GM10248 (cell line): Measurements from ENCODE around the gene FBXO21.
"Not testable (repeated sequence)": the region's sequence is repeated elsewhere in the genome, so short reads cannot be mapped to it uniquely, and the experiment has no call there.

Experiments used
- CTCF ChIA-PET: fragments of 300-600 bp; sonication (Branson Sonifier 250); formaldehyde crosslinking; extraction: SDS; loops from one replicate; lab custom pipeline; 2021; ENCODE audit warnings: antibody characterized with exemption; lab: Yijun Ruan, JAX
- POLR2A ChIA-PET: fragments of 350-650 bp; sonication (Branson Sonifier 250); formaldehyde crosslinking; extraction: SDS; loops from one replicate; lab custom pipeline; 2020; ENCODE audit warnings: antibody characterized with exemption; lab: Yijun Ruan, JAX
- DNase-seq: peaks from one replicate; pipeline ENCODE4 v3.0.0; 2012; ENCODE audit errors: extremely low spot score
- CTCF ChIP-seq: IDR thresholded peaks from 2 replicates; pipeline ENCODE4 v1.5.1; 2012; ENCODE audit warnings: mild to moderate bottlenecking, low read depth; ENCODE audit errors: extremely low read depth, missing control alignments, control extremely low read depth

The FBXO21 gene

GRCh38 chr12:117227000-117227653 lies 36.9 kb upstream of the FBXO21 start:
- CTCF ChIA-PET: interaction anchor here (1.1 to 2.3 kb wide), 2 partner anchors 10 to 611 kb away, joined by 3 to 9 read pairs; no protein-coding TSS in a partner anchor
- no peak for TF ChIP-seq CTCF
- DNase-seq: no peak
- POLR2A ChIA-PET: no interaction called here

DNA sequence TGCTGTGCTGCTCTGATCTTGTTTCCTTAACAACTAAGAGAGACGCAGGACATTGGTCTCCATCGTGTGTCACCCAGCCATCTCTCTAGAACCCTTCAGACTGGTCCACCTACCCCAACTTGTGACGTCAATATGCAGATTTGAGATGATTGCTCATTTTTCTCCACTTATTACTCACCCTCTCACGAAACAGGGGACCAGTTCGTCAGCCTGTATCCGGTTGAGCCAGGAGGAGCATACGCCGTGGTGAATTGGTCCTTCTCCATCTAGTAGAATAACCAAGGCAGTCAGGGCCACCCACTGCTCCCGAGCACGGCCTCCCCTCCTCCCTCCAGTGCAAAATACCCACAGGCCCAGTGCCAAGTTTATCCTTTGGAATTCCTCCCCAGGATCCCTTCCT lies 36.2 kb upstream of the FBXO21 start:
- no peak for DNase-seq
- ChIA-PET CTCF (interaction anchor here (1.1 to 2.3 kb wide), 2 partner anchors 10 kb away, joined by 6 to 9 read pairs; no protein-coding TSS in a partner anchor), POLR2A (no interaction called here)
- TF ChIP-seq CTCF: no peak

DNA sequence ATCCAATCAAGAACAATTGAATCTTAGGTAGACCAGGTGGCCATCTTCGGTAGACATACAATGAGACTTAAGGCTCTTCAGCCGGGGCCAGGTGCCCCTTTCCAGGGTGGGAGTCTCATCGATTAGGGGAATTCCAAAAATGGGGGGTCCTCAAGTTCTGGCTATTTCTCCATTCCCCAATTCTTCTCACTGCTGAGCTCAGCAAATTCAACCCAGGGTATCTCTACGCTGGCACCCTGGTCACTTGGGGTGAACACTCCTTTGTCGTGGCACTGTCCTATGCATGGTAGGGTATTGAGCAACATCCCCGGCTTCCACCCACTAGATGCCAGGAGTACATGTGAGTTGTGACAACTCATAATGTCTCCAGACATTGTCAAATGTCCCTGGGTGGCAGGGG lies 34.9 kb upstream of the FBXO21 start:
- ChIA-PET CTCF (no interaction called here), POLR2A (no interaction called here)
- no peak for DNase-seq

DNA sequence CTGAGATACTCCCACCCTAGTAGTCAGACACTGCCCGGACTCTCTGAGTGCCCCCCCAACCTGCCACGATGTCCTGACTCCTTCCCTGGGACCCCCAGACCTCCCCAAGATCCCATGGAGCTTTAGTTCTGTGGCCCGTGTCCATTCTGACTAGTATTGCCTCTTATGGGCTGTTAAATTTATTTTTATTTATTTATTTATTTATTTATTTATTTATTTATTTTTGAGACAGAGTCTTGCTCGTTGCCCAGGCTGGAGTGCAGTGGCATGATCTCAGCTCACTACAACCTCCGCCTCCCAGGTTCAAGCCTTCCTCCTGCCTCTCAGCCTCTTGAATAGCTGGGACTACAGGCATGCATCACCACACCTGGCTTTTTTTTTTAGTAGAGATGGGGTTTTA lies 30.7 kb upstream of the FBXO21 start:
- CTCF ChIA-PET: interaction anchor here (0.8 to 1.9 kb wide), 5 partner anchors 9 to 616 kb away, joined by 3 to 11 read pairs (median 4); no protein-coding TSS in a partner anchor
- DNase-seq, POLR2A ChIA-PET: not testable (repeated sequence)

More for the DNA sequence above, 34.9 kb upstream of the FBXO21 start:
- no peak for TF ChIP-seq CTCF

GRCh38 chr12:117218149-117218548 lies 27.9 kb upstream of the FBXO21 start:
- no peak for TF ChIP-seq CTCF
- no peak for DNase-seq
- CTCF ChIA-PET: interaction anchor here (1.0 kb wide), 1 partner anchor 98 kb away, joined by 3 read pairs; no protein-coding TSS in a partner anchor
- POLR2A ChIA-PET: no interaction called here

DNA sequence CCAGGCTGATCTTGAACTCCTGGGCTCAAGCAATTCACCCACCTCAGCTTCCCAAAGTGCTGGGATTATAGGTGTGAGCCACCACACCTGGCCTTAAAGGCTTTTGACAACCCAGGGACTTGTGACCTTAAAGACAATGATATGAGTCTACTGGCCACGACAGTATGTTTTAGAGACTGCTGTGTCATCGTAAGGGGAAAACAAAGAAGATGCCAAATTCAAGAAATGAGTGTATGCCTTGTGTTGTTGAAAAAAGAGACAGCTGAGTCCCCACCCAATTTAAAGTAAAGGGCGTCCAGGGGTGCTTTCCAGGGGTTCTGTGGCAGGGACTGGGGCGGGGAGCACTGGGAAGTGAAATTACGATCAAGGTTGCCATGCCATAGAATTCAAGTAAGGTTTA lies 26.4 kb upstream of the FBXO21 start:
- ChIA-PET POLR2A (no interaction called here), CTCF (interaction anchor here (0.9 to 1.2 kb wide), 2 partner anchors 20 to 641 kb away, joined by 3 read pairs; no protein-coding TSS in a partner anchor)
- no peak for DNase-seq
- no peak for TF ChIP-seq CTCF

DNA sequence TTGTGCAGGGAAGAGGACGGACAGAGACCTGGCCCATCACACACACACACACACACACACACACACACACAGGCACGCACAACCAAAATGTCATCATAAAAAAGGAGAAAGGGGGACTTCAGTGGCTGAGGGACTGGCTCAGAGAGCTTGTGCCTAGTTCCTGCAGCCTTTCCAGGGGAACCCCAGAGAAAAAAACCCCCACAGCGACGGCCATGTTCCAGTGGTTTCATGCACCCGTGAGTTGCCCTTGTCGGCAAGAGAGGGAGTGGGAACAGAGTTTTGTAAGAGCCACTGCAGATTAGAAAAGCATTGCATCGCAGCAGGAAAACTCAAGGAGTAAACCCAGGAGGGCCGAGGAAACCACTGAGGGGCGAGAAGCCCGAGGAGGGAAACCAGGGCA lies 24.5 kb upstream of the FBXO21 start:
- no peak for TF ChIP-seq CTCF
- ChIA-PET POLR2A (no interaction called here), CTCF (interaction anchor here (1.3 to 1.5 kb wide), 3 partner anchors 18 to 634 kb away, joined by 3 read pairs; no protein-coding TSS in a partner anchor)
- DNase-seq: no peak
